A673 (cell line): Measurements from ENCODE around the gene RIBC2. TPM values are rescaled to one million over a fixed set of nuclear protein-coding genes. Genes with fewer than 3 reads are reported as not detected.

Experiments
- BruUV-seq: library from RNA; stranded (reverse); fragments of 400-500 nt; replicated peaks from 2 replicates; lab custom pipeline; 2021; lab: Mats Ljungman, UMichigan
- CTCF ChIA-PET: fragments of 300-600 bp; sonication (Branson Sonifier 250); formaldehyde crosslinking; loops from one replicate; lab custom pipeline; 2022; ENCODE audit warnings: antibody characterized with exemption; lab: Charles Lee
- POLR2A ChIA-PET: fragments of 300-600 bp; sonication (Branson Sonifier 250); formaldehyde crosslinking; loops from one replicate; lab custom pipeline; 2022; ENCODE audit warnings: antibody characterized with exemption; ENCODE audit not compliant: low non-redundant PET; lab: Charles Lee
- DNase-seq: peaks from one replicate; pipeline ENCODE4 v3.0.0-alpha.2; 2015; ENCODE audit warnings: low spot score
- H3K27ac ChIP-seq: fragments of 200-600 bp; sonication (generic); 2 replicates; pipeline ENCODE4 v1.5.1; 2016; ENCODE audit warnings: mixed run types, low read depth, mild to moderate bottlenecking, mixed read lengths, antibody characterized with exemption, low read length; ENCODE audit not compliant: poor library complexity, severe bottlenecking
- H3K27me3 ChIP-seq: fragments of 200-600 bp; sonication (generic); replicated peaks from 2 replicates; pipeline ENCODE4 v1.6.1; 2017; ENCODE audit warnings: mixed run types, low read depth, mild to moderate bottlenecking, mixed read lengths, antibody characterized with exemption, low read length; ENCODE audit not compliant: insufficient read depth, poor library complexity
- H3K36me3 ChIP-seq: fragments of 200-600 bp; sonication (generic); 2 replicates; pipeline ENCODE4 v1.6.1; 2016; ENCODE audit warnings: mixed run types, mild to moderate bottlenecking, mixed read lengths, antibody characterized with exemption, low read length; ENCODE audit not compliant: insufficient read depth, poor library complexity, severe bottlenecking
- H3K4me1 ChIP-seq: fragments of 200-600 bp; sonication (generic); 2 replicates; pipeline ENCODE4 v1.6.1; 2017; ENCODE audit warnings: mixed run types, mild to moderate bottlenecking, mixed read lengths, antibody characterized with exemption, low read length; ENCODE audit not compliant: insufficient read depth, poor library complexity, severe bottlenecking
- H3K4me3 ChIP-seq: fragments of 200-600 bp; sonication (generic); 2 replicates; pipeline ENCODE4 v1.5.1; 2016; ENCODE audit warnings: low read depth, mixed run types, mild to moderate bottlenecking, mixed read lengths, low read length; ENCODE audit not compliant: poor library complexity, severe bottlenecking
- H3K9me3 ChIP-seq: fragments of 200-600 bp; sonication (generic); 2 replicates; pipeline ENCODE4 v1.6.1; 2016; ENCODE audit warnings: mixed run types, low read depth, mild to moderate bottlenecking, mixed read lengths, antibody characterized with exemption, low read length; ENCODE audit not compliant: poor library complexity, severe bottlenecking
- EZH2 ChIP-seq: fragments of 200-600 bp; sonication (generic); IDR thresholded peaks from 2 replicates; pipeline ENCODE4 v1.6.1; 2017; ENCODE audit warnings: borderline replicate concordance, low read depth, mild to moderate bottlenecking, mixed read lengths, antibody characterized with exemption, low read length; ENCODE audit not compliant: poor library complexity, severe bottlenecking
- intact Hi-C: fragments of 100-400 bp; cut with micrococcal nuclease; formaldehyde crosslinking; loops from one replicate; pipeline ENCODE4 v1.10.0; 2022; ENCODE audit not compliant: unreplicated experiment
- total RNA-seq: library from RNA; stranded (reverse); gene quantifications from 2 replicates; pipeline ENCODE4 v1.2.3, GENCODE V29; 2021
- TF ChIP-seq, protein P1 (sequence below): fragments of 300-800, 200-600 bp; sonication (generic); conservative IDR thresholded peaks from 2 replicates; pipeline ENCODE4 v1.5.1; 2017; ENCODE audit warnings: low read depth, mild to moderate bottlenecking, antibody characterized with exemption, low read length, moderate library complexity, mixed read lengths

Gene RIBC2
- total RNA-seq, 1 experiment from 2014 or later, result 14.9 TPM

DNA sequence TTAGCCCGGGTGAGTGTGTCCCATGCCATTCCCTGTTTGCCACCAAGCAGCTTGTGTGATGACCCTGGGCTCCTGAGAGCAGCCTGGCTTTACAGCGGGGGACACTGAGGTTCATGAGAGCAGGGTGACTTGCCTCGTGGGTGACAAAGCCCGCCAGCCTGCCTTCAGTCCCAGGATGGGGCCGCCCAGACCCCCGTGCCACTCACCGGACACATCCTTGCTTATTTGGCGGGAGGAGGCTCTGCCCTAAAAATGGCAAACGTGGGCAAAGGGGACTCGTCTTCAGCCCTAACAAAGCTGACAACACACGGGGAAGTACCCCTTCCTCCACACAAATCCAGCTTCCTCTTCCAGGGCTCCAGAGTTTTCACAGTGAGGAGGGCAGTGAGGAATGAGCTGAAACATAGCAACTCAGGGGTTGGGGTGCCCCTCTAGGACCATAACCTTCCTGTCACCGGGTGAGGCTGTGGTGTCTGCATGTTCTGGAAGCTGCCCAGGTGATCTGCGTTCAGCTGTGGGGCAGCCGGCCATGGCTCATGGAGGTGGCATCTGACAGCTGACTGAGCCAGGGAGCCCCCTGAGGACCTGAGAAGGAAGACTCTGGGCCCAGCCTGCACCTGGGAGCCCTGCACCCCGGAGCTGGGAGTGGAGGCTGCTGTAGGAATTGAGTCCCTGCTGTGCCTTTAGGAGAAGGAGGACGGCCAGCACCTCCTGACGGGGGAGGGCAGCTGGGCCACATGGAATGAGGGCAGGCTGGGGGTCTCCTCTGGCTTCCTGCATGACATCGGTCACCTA is 16.7 kb downstream of the RIBC2 start:
- intact Hi-C loops, result no loop called here
- Histone ChIP-seq H3K27ac (no peak overlapping the region), H3K4me1 (no peaks in the 10 kb centered on the region), H3K27me3 (no peaks in the 10 kb centered on the region), H3K9me3 (no peaks in the 10 kb centered on the region), H3K4me3 (no peak overlapping the region), H3K36me3 (peaks cover 3% of the 10 kb centered on the region)
- TF ChIP-seq, protein P1, sequence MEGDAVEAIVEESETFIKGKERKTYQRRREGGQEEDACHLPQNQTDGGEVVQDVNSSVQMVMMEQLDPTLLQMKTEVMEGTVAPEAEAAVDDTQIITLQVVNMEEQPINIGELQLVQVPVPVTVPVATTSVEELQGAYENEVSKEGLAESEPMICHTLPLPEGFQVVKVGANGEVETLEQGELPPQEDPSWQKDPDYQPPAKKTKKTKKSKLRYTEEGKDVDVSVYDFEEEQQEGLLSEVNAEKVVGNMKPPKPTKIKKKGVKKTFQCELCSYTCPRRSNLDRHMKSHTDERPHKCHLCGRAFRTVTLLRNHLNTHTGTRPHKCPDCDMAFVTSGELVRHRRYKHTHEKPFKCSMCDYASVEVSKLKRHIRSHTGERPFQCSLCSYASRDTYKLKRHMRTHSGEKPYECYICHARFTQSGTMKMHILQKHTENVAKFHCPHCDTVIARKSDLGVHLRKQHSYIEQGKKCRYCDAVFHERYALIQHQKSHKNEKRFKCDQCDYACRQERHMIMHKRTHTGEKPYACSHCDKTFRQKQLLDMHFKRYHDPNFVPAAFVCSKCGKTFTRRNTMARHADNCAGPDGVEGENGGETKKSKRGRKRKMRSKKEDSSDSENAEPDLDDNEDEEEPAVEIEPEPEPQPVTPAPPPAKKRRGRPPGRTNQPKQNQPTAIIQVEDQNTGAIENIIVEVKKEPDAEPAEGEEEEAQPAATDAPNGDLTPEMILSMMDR, result no peak
- no peak for TF ChIP-seq EZH2
- DNase-seq, result no peak
- ChIA-PET CTCF (interaction anchor here (0.6 kb wide), 1 partner anchor 173 kb away, joined by 3 read pairs; no protein-coding TSS in a partner anchor), POLR2A (no interaction called here)
- no TSS peak for BruUV-seq

DNA sequence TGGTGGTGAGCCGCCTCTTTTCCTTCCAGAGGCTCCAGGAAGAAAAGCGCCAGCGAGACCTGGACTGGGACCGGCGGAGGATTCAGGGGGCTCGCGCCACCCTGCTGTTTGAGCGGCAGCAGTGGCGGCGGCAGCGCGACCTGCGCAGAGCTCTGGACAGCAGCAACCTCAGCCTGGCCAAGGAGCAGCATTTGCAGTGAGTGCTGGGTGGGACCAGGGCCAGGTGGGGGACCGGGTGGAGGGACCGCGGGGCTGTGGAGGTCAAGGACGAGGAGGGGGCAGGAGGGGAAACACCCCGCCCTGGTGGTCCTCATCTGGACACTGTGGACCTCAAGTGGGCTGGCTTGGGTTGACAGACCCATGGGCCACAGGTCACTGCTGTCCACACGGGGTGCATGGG is 17.4 kb downstream of the RIBC2 start:
- ChIA-PET CTCF (no interaction called here), POLR2A (no interaction called here)
- Histone ChIP-seq H3K36me3 (peaks cover 3% of the 10 kb centered on the region), H3K27me3 (no peaks in the 10 kb centered on the region), H3K9me3 (no peaks in the 10 kb centered on the region), H3K4me1 (peaks cover 2% of the 10 kb centered on the region), H3K27ac (no peak overlapping the region), H3K4me3 (no peak overlapping the region)
- intact Hi-C loops, result no loop called here
- BruUV-seq, result no TSS peak
- DNase-seq, result no peak
- TF ChIP-seq EZH2, result no peak
- TF ChIP-seq, protein P1, result no peak

DNA sequence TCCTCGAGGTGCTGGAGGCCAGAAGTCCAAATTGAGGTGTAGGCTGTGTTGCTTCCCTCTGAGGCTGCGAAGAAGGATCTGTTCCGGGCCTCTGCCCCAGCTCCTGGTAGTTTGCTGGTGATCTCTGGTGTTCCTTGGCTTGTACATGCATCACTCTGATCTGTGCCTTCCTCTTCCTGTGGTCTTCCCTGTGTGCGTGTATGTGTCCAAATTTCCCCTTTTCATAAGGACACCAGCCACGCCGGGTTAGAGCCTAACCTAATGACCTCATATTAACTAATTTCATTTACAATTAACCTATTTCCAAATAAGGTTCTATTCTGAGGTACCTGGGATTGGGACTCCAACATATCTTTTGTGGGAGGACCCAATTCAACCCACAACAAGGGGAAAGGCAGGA is 21.5 kb downstream of the RIBC2 start:
- ChIA-PET POLR2A (no interaction called here), CTCF (interaction anchor here (0.6 kb wide), 1 partner anchor 439 kb away, joined by 3 read pairs; no protein-coding TSS in a partner anchor)
- TF ChIP-seq EZH2, result no peak
- TF ChIP-seq, protein P1, result no peak
- peaks cover 4% of the 10 kb centered on the region for H3K4me1 ChIP-seq
- no peaks in the 10 kb centered on the region for H3K27me3 ChIP-seq
- no peak for DNase-seq
- BruUV-seq, result no TSS peak
- H3K4me3 ChIP-seq, result no peak overlapping the region
- H3K9me3 ChIP-seq, result no peaks in the 10 kb centered on the region
- H3K36me3 ChIP-seq, result no peaks in the 10 kb centered on the region
- H3K27ac ChIP-seq, result no peak overlapping the region
- intact Hi-C loops, result loop anchor here (1.0 kb wide), 1 partner anchor 166 kb away; no protein-coding TSS in a partner anchor
